Neural cell (in vitro differentiated cells): Measurements from ENCODE around the gene THRSP. TPM values are rescaled to one million over a fixed set of nuclear protein-coding genes. Genes with fewer than 3 reads are reported as not detected.

ENCODE experiments used
- H2AFZ ChIP-seq: fragments of 200-600, 300-800 bp; sonication (generic), shearing (Covaris generic); 2 replicates; pipeline ENCODE4 v1.6.0; 2014; ENCODE audit warnings: low read depth, mild to moderate bottlenecking, antibody characterized with exemption, low read length, moderate library complexity
- H3F3A ChIP-seq: fragments of 200-600 bp; shearing (Covaris generic); 2 replicates; pipeline ENCODE4 v1.6.1; 2016; ENCODE audit warnings: mild to moderate bottlenecking, moderate library complexity, mixed read lengths, antibody characterized with exemption, low read length; ENCODE audit not compliant: insufficient read depth, poor library complexity, severe bottlenecking
- H3K27ac ChIP-seq: fragments of 200-600, 300-800 bp; sonication (generic), shearing (Covaris generic); 2 replicates; pipeline ENCODE4 v1.5.1; 2014; ENCODE audit warnings: mild to moderate bottlenecking, low read length, moderate library complexity
- H3K27me3 ChIP-seq: fragments of 300-800, 200-600 bp; sonication (generic), shearing (Covaris generic); 2 replicates; pipeline ENCODE4 v1.6.0; 2014; ENCODE audit warnings: mild to moderate bottlenecking, low read depth, low read length, moderate library complexity; ENCODE audit not compliant: insufficient read depth
- H3K36me3 ChIP-seq: fragments of 300-800, 200-600 bp; sonication (generic), shearing (Covaris generic); 2 replicates; pipeline ENCODE4 v1.5.1; 2014; ENCODE audit warnings: mild to moderate bottlenecking, antibody characterized with exemption, low read length, moderate library complexity; ENCODE audit not compliant: insufficient read depth
- H3K4me2 ChIP-seq: fragments of 300-800, 200-600 bp; sonication (generic), shearing (Covaris generic); 2 replicates; pipeline ENCODE4 v1.6.0; 2014; ENCODE audit warnings: mild to moderate bottlenecking, low read length
- H3K4me3 ChIP-seq: fragments of 300-800, 200-600 bp; sonication (generic), shearing (Covaris generic); 2 replicates; pipeline ENCODE4 v1.5.1; 2014; ENCODE audit warnings: mild to moderate bottlenecking, low read length, moderate library complexity
- H3K79me2 ChIP-seq: fragments of 200-600 bp; shearing (Covaris generic); replicated peaks from 2 replicates; pipeline ENCODE4 v1.6.0; 2014; ENCODE audit warnings: mild to moderate bottlenecking, low read length, moderate library complexity; ENCODE audit not compliant: insufficient read depth
- H3K9ac ChIP-seq: fragments of 300-800, 200-600 bp; sonication (generic), shearing (Covaris generic); 2 replicates; pipeline ENCODE4 v1.6.1; 2016; ENCODE audit warnings: mild to moderate bottlenecking, low read length, mixed read lengths
- H3K9me2 ChIP-seq: fragments of 200-600 bp; shearing (Covaris generic); 2 replicates; pipeline ENCODE4 v1.6.1; 2016; ENCODE audit warnings: mild to moderate bottlenecking, low read length, mixed read lengths; ENCODE audit not compliant: insufficient read depth
- H3K9me3 ChIP-seq: fragments of 200-600, 300-800 bp; sonication (generic), shearing (Covaris generic); 2 replicates; pipeline ENCODE4 v1.6.1; 2016; ENCODE audit warnings: mild to moderate bottlenecking, mixed run types, low read length, moderate library complexity, mixed read lengths
- H4K20me1 ChIP-seq: fragments of 200-600 bp; shearing (Covaris generic); 2 replicates; pipeline ENCODE4 v1.6.1; 2016; ENCODE audit warnings: mild to moderate bottlenecking, mixed run types; ENCODE audit not compliant: insufficient read depth
- CTCF ChIP-seq: fragments of 450-650 bp; IDR thresholded peaks from 2 replicates; pipeline ENCODE4 v1.5.1; 2014; ENCODE audit warnings: antibody characterized with exemption, mild to moderate bottlenecking, moderate library complexity; ENCODE audit not compliant: poor library complexity, severe bottlenecking
- EP300 ChIP-seq: fragments of 450-650 bp; conservative IDR thresholded peaks from 2 replicates; pipeline ENCODE4 v1.6.1; 2014; ENCODE audit warnings: antibody characterized with exemption, mild to moderate bottlenecking, moderate library complexity; ENCODE audit not compliant: poor library complexity, severe bottlenecking
- EZH2 ChIP-seq: fragments of 200-600, 300-800 bp; shearing (Covaris generic), sonication (generic); IDR thresholded peaks from 2 replicates; pipeline ENCODE4 v1.6.1; 2014; ENCODE audit warnings: antibody characterized with exemption, low read length, borderline replicate concordance, mild to moderate bottlenecking; ENCODE audit not compliant: insufficient read depth, poor library complexity, severe bottlenecking
- MXI1 ChIP-seq: fragments of 450-650 bp; conservative IDR thresholded peaks from 2 replicates; pipeline ENCODE4 v1.6.1; 2014; ENCODE audit warnings: antibody characterized with exemption, mild to moderate bottlenecking; ENCODE audit not compliant: poor library complexity, severe bottlenecking
- POLR2AphosphoS5 ChIP-seq: IDR thresholded peaks from 2 replicates; pipeline ENCODE4 v1.6.1; 2012
- RAD21 ChIP-seq: fragments of 450-650 bp; conservative IDR thresholded peaks from 2 replicates; pipeline ENCODE4 v1.6.1; 2014; ENCODE audit warnings: antibody characterized with exemption, mild to moderate bottlenecking, moderate library complexity
- REST ChIP-seq: IDR thresholded peaks from 2 replicates; pipeline ENCODE4 v1.6.1; 2012; ENCODE audit warnings: borderline replicate concordance
- SMC3 ChIP-seq: fragments of 450-650 bp; conservative IDR thresholded peaks from 2 replicates; pipeline ENCODE4 v1.6.1; 2014; ENCODE audit warnings: antibody characterized with exemption, mild to moderate bottlenecking, moderate library complexity; ENCODE audit not compliant: poor library complexity
- TAF1 ChIP-seq: IDR thresholded peaks from 2 replicates; pipeline ENCODE4 v1.6.1; 2012; ENCODE audit warnings: low read depth
- polyA plus RNA-seq: library from polyadenylated mRNA; depleted of rRNA; stranded (reverse); fragments of >200 nt; gene quantifications from 2 replicates; pipeline ENCODE4 v1.2.3, GENCODE V29; 2014

THRSP gene
- polyA plus RNA-seq, 1 donor from 2014 or later, result not detected

- TF ChIP-seq CTCF, result no peak
These were observed 15.1 kb upstream of the THRSP start (continued) for GRCh38 chr11:78048561-78048960.

GRCh38 chr11:78049348-78049747 is 14.3 kb upstream of the THRSP start:
- no peaks in the 10 kb centered on the region for H3K36me3 ChIP-seq
- H3K9me3 ChIP-seq, result no peaks in the 10 kb centered on the region
- no peak overlapping the region for H3K9ac ChIP-seq
- no peak overlapping the region for H2AFZ ChIP-seq
- H3K27me3 ChIP-seq, result no peaks in the 10 kb centered on the region
- TF ChIP-seq EP300, result no peak
- TF ChIP-seq RAD21, result no peak
- TF ChIP-seq CTCF, result no peak
- no peak for TF ChIP-seq POLR2AphosphoS5
- no peak overlapping the region for H3K4me2 ChIP-seq
- no peak overlapping the region for H3K27ac ChIP-seq
- no peaks in the 10 kb centered on the region for H3K9me2 ChIP-seq
- no peaks in the 10 kb centered on the region for H3K79me2 ChIP-seq
- no peaks in the 10 kb centered on the region for H4K20me1 ChIP-seq
- no peak overlapping the region for H3K4me3 ChIP-seq
- H3F3A ChIP-seq, result no peaks in the 10 kb centered on the region

- no peaks in the 10 kb centered on the region for H3K79me2 ChIP-seq
- no peak overlapping the region for H3K27ac ChIP-seq
- H3K9me3 ChIP-seq, result no peaks in the 10 kb centered on the region
- H3F3A ChIP-seq, result no peaks in the 10 kb centered on the region
- no peaks in the 10 kb centered on the region for H3K27me3 ChIP-seq
- no peaks in the 10 kb centered on the region for H3K36me3 ChIP-seq
- no peak overlapping the region for H3K9ac ChIP-seq
- no peak overlapping the region for H3K4me2 ChIP-seq
- H2AFZ ChIP-seq, result no peak overlapping the region
- no peak overlapping the region for H3K4me3 ChIP-seq
- H4K20me1 ChIP-seq, result no peaks in the 10 kb centered on the region
- TF ChIP-seq EP300 (no peak), TAF1 (no peak), SMC3 (no peak), POLR2AphosphoS5 (no peak), MXI1 (no peak), EZH2 (no peak), CTCF (no peak), RAD21 (no peak), REST (no peak)
- no peaks in the 10 kb centered on the region for H3K9me2 ChIP-seq
These were observed 12.5 kb upstream of the THRSP start for GRCh38 chr11:78050964-78051831.
